HG03066 (cell line): ENCODE measurements around the gene NUP205.
"Not testable (repeated sequence)": the region's sequence is repeated elsewhere in the genome, so short reads cannot be mapped to it uniquely, and the experiment has no call there.

Source experiments
- ATAC-seq: cut with Tn5 transposase; IDR thresholded peaks from one replicate; pipeline ENCODE4 v1.9.1; 2021; ENCODE audit warnings: low read depth; ENCODE audit not compliant: unreplicated experiment

NUP205 gene

GRCh38 chr7:135664046-135664589, 106.4 kb downstream of the NUP205 start:
- no peak for ATAC-seq

GRCh38 chr7:135665042-135665441, 107.3 kb downstream of the NUP205 start:
- no peak for ATAC-seq

- ATAC-seq = no peak
These were observed 108.4 kb downstream of the NUP205 start for GRCh38 chr7:135666156-135666555.

GRCh38 chr7:135666846-135667245, 109.1 kb downstream of the NUP205 start:
- ATAC-seq = no peak

GRCh38 chr7:135667626-135668025, 109.9 kb downstream of the NUP205 start:
- ATAC-seq = not testable (repeated sequence)

GRCh38 chr7:135668852-135669395, 111.2 kb downstream of the NUP205 start:
- ATAC-seq = not testable (repeated sequence)

GRCh38 chr7:135669774-135670173, 112.1 kb downstream of the NUP205 start:
- no peak for ATAC-seq

- no peak for ATAC-seq
These were observed 112.5 kb downstream of the NUP205 start for GRCh38 chr7:135670179-135670578.

- peak; percentile 85 for ATAC-seq
These were observed 115.0 kb downstream of the NUP205 start for GRCh38 chr7:135672560-135673359.

- ATAC-seq = no peak
These were observed 115.6 kb downstream of the NUP205 start for GRCh38 chr7:135673360-135673706.

- no peak for ATAC-seq
These were observed 121.2 kb downstream of the NUP205 start for GRCh38 chr7:135678612-135679575.

GRCh38 chr7:135681762-135682161, 124.0 kb downstream of the NUP205 start:
- ATAC-seq = no peak

- ATAC-seq = no peak
These were observed 124.5 kb downstream of the NUP205 start for GRCh38 chr7:135682191-135682590.

GRCh38 chr7:135683609-135684008, 125.9 kb downstream of the NUP205 start:
- ATAC-seq = no peak

- no peak for ATAC-seq
These were observed 126.4 kb downstream of the NUP205 start for GRCh38 chr7:135684136-135684535.

GRCh38 chr7:135684699-135685098, 127.0 kb downstream of the NUP205 start:
- no peak for ATAC-seq

GRCh38 chr7:135685306-135686084, 127.8 kb downstream of the NUP205 start:
- ATAC-seq = no peak

- ATAC-seq = no peak
These were observed 129.7 kb downstream of the NUP205 start for GRCh38 chr7:135687466-135687865.

- no peak for ATAC-seq
These were observed 132.8 kb downstream of the NUP205 start for GRCh38 chr7:135690566-135690965.

GRCh38 chr7:135692055-135692454, 134.3 kb downstream of the NUP205 start:
- no peak for ATAC-seq
